HCT116 (cell line): ENCODE data around the gene PCP2. TPM values are rescaled to one million over a fixed set of nuclear protein-coding genes. Genes with fewer than 3 reads are reported as not detected.

Experiments
- ATAC-seq: fragments of 200-7000 bp; cut with Tn5 transposase; 2 replicates; pipeline ENCODE4 v1.9.1; 2020; ENCODE audit warnings: mild to moderate bottlenecking, moderate library complexity
- BruUV-seq: library from RNA; stranded (reverse); fragments of 400-500 nt; replicated peaks from 2 replicates; lab custom pipeline; 2021; lab: Mats Ljungman, UMichigan
- CTCF ChIA-PET: fragments of 300-600 bp; sonication (Branson Sonifier 250); formaldehyde crosslinking; loops from one replicate; lab custom pipeline; 2021; ENCODE audit warnings: antibody characterized with exemption; lab: Charles Lee
- POLR2A ChIA-PET: fragments of 300-600, 350-600 bp; sonication (Branson Sonifier 250); formaldehyde crosslinking; loops from one replicate; lab custom pipeline; 2021; ENCODE audit warnings: antibody characterized with exemption; lab: Charles Lee
- RAD21 ChIA-PET, 2 experiments: fragments of 300-600 bp; sonication (Branson Sonifier 250); formaldehyde crosslinking; loops; one replicate each; lab custom pipeline; 2023; ENCODE audit warnings: low total read pairs in 2 of 2; ENCODE audit not compliant: uncharacterized antibody in 2 of 2, unreplicated experiment in 2 of 2, low non-redundant PET in 1 of 2; lab: Charles Lee
- DNase-seq: peaks from one replicate; pipeline ENCODE4 v3.0.0-alpha.2; 2010; ENCODE audit warnings: low read depth, low spot score
- H2AFZ ChIP-seq: fragments of 200-600 bp; shearing (Covaris generic), sonication (generic); 2 replicates; pipeline ENCODE4 v1.6.1; 2017; ENCODE audit warnings: low read depth, mixed run types, mixed read lengths, antibody characterized with exemption, low read length; ENCODE audit not compliant: poor library complexity, severe bottlenecking
- H3K27ac ChIP-seq: 2 replicates; pipeline ENCODE4 v1.5.1; 2012; ENCODE audit warnings: low read depth, low read length
- H3K27me3 ChIP-seq: fragments of 200-600 bp; sonication (generic); 2 replicates; pipeline ENCODE4 v1.6.1; 2016; ENCODE audit warnings: mixed run types, low read length, mixed read lengths; ENCODE audit not compliant: insufficient read depth
- H3K36me3 ChIP-seq, 2 experiments: fragments of 200-500 bp in 1 of 2; fragments of 200-600 bp in 1 of 2; sonication (Bioruptor generic) in 1 of 2; sonication (generic) in 1 of 2; 2 replicates each; pipeline versions ENCODE4 v1.5.1 to v1.6.1; 2014 to 2016; ENCODE audit warnings: low read length in 2 of 2, inconsistent platforms in 1 of 2, mixed read lengths in 1 of 2, mixed run types in 1 of 2; ENCODE audit not compliant: insufficient read depth in 2 of 2, control insufficient read depth in 1 of 2
- H3K4me1 ChIP-seq, 2 experiments: fragments of 200-600 bp in 1 of 2; sonication (generic) in 1 of 2; 2 replicates each; pipeline versions ENCODE4 v1.5.1 to v1.6.1; 2012 to 2017; ENCODE audit warnings: low read length in 2 of 2, inconsistent platforms in 1 of 2, mild to moderate bottlenecking in 1 of 2, mixed read lengths in 1 of 2, mixed run types in 1 of 2, moderate library complexity in 1 of 2; ENCODE audit not compliant: insufficient read depth in 2 of 2, control insufficient read depth in 1 of 2
- H3K4me2 ChIP-seq: fragments of 200-600 bp; sonication (generic); 2 replicates; pipeline ENCODE4 v1.6.1; 2017; ENCODE audit warnings: mixed run types, low read length, mixed read lengths
- H3K4me3 ChIP-seq, 2 experiments: fragments of 200-600 bp in 1 of 2; sonication (generic) in 1 of 2; replicated peaks in 1 of 2; 2 replicates each; pipeline ENCODE4 v1.5.1; 2011 to 2016; ENCODE audit warnings: low read length in 2 of 2, control low read depth in 1 of 2, low read depth in 1 of 2, mild to moderate bottlenecking in 1 of 2, mixed read lengths in 1 of 2, mixed run types in 1 of 2
- H3K79me2 ChIP-seq: fragments of 200-600 bp; sonication (generic); 2 replicates; pipeline ENCODE4 v1.6.1; 2017; ENCODE audit warnings: mild to moderate bottlenecking, mixed run types, low read length, moderate library complexity, mixed read lengths; ENCODE audit not compliant: insufficient read depth
- H3K9ac ChIP-seq: fragments of 200-600 bp; sonication (generic); 2 replicates; pipeline ENCODE4 v1.6.1; 2016; ENCODE audit warnings: low read length, mixed read lengths
- H3K9me2 ChIP-seq: fragments of 200-600 bp; sonication (generic), shearing (Covaris generic); 2 replicates; pipeline ENCODE4 v1.6.1; 2017; ENCODE audit warnings: mixed run types, mild to moderate bottlenecking, moderate library complexity; ENCODE audit not compliant: insufficient read depth
- H3K9me3 ChIP-seq, 2 experiments: fragments of 200-500 bp in 1 of 2; fragments of 200-600 bp in 1 of 2; sonication (Bioruptor generic) in 1 of 2; sonication (generic) in 1 of 2; 2 replicates each; pipeline ENCODE4 v1.6.1; 2014 to 2017; ENCODE audit warnings: low read length in 2 of 2, mixed read lengths in 2 of 2, inconsistent platforms in 1 of 2, low read depth in 1 of 2, mild to moderate bottlenecking in 1 of 2, mixed run types in 1 of 2, moderate library complexity in 1 of 2; ENCODE audit not compliant: control insufficient read depth in 1 of 2, insufficient read depth in 1 of 2
- H4K20me1 ChIP-seq: fragments of 200-600 bp; sonication (generic), shearing (Covaris generic); 2 replicates; pipeline ENCODE4 v1.6.1; 2017; ENCODE audit warnings: mixed run types, mild to moderate bottlenecking, moderate library complexity; ENCODE audit not compliant: insufficient read depth
- ATF3 ChIP-seq: IDR thresholded peaks from 2 replicates; pipeline ENCODE4 v1.6.1; 2012
- CEBPB ChIP-seq: IDR thresholded peaks from 2 replicates; pipeline ENCODE4 v1.6.1; 2012; ENCODE audit warnings: low read depth
- POLR2AphosphoS5 ChIP-seq: IDR thresholded peaks from 2 replicates; pipeline ENCODE4 v1.6.1; 2011; ENCODE audit warnings: mild to moderate bottlenecking, low read depth, low read length, moderate library complexity
- RAD21 ChIP-seq: IDR thresholded peaks from 2 replicates; pipeline ENCODE4 v1.6.1; 2012; ENCODE audit warnings: low read depth, mild to moderate bottlenecking
- REST ChIP-seq: IDR thresholded peaks from 2 replicates; pipeline ENCODE4 v1.6.1; 2012; ENCODE audit warnings: low read depth
- intact Hi-C: fragments of 100-400 bp; cut with micrococcal nuclease; formaldehyde crosslinking; loops from 2 replicates; pipeline ENCODE4 v1.10.0; 2022
- total RNA-seq: library from RNA; stranded (reverse); gene quantifications from one replicate; pipeline ENCODE4 v1.2.1, GENCODE V29; 2021; ENCODE audit not compliant: unreplicated experiment
- TF ChIP-seq, protein P1 (sequence below), 3 experiments: fragments of 200-600 bp in 1 of 3; sonication (generic) in 1 of 3; IDR thresholded peaks in 2 of 3; conservative IDR thresholded peaks in 1 of 3; 2 replicates each; pipeline ENCODE4 v1.5.1; 2012 to 2017; ENCODE audit warnings: low read depth in 2 of 3, low read length in 2 of 3, antibody characterized with exemption in 1 of 3, borderline replicate concordance in 1 of 3, control low read depth in 1 of 3, mild to moderate bottlenecking in 1 of 3, mixed read lengths in 1 of 3, mixed run types in 1 of 3, moderate library complexity in 1 of 3; ENCODE audit not compliant: insufficient read depth in 1 of 3

Gene PCP2
- total RNA-seq, 1 experiment from 2014 or later, result 0.32 TPM

GRCh38 chr19:7614859-7615741 lies 18.4 kb downstream of the PCP2 start:
- Histone ChIP-seq H3K4me1 (peaks cover 0 to 6% of the 10 kb centered on the region in 2 experiments; a peak in 1 of 4 replicates), H3K27me3 (no peaks in the 10 kb centered on the region), H3K4me2 (no peak overlapping the region), H4K20me1 (no peaks in the 10 kb centered on the region), H3K9me2 (no peaks in the 10 kb centered on the region), H3K4me3 (no peak overlapping the region), H3K27ac (no peak overlapping the region), H3K79me2 (no peaks in the 10 kb centered on the region), H3K9ac (no peak overlapping the region), H3K36me3 (peaks cover 0 to 4% of the 10 kb centered on the region in 2 experiments; a peak in 2 of 4 replicates), H3K9me3 (no peaks in the 10 kb centered on the region), H2AFZ (no peak overlapping the region)
- ChIA-PET RAD21 (interaction anchor here in 1 of 2 experiments (0.6 kb wide), 1 partner anchor 185 kb away, joined by 3 read pairs; no protein-coding TSS in a partner anchor), CTCF (no interaction called here), POLR2A (no interaction called here)
- no peak for ATAC-seq
- DNase-seq, result no peak
- TF ChIP-seq ATF3 (no peak), CEBPB (no peak), REST (no peak), RAD21 (no peak), POLR2AphosphoS5 (no peak)
- TF ChIP-seq, protein P1, sequence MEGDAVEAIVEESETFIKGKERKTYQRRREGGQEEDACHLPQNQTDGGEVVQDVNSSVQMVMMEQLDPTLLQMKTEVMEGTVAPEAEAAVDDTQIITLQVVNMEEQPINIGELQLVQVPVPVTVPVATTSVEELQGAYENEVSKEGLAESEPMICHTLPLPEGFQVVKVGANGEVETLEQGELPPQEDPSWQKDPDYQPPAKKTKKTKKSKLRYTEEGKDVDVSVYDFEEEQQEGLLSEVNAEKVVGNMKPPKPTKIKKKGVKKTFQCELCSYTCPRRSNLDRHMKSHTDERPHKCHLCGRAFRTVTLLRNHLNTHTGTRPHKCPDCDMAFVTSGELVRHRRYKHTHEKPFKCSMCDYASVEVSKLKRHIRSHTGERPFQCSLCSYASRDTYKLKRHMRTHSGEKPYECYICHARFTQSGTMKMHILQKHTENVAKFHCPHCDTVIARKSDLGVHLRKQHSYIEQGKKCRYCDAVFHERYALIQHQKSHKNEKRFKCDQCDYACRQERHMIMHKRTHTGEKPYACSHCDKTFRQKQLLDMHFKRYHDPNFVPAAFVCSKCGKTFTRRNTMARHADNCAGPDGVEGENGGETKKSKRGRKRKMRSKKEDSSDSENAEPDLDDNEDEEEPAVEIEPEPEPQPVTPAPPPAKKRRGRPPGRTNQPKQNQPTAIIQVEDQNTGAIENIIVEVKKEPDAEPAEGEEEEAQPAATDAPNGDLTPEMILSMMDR (IDR thresholded peaks at IDR 0.05 in 2 of 3, conservative IDR thresholded peaks at IDR 0.05 in 1 of 3; ENCODE audit: borderline replicate concordance in 1 of 3, insufficient read depth in 1 of 3, low read depth in 2 of 3, low read length in 2 of 3), result no peak
- no TSS peak for BruUV-seq
- intact Hi-C loops, result no loop called here
